HT-29 (cell line): Measurements from ENCODE around the gene PPP1CA. TPM values are rescaled to one million over a fixed set of nuclear protein-coding genes. Genes with fewer than 3 reads are reported as not detected.
A peak's percentile ranks its signal among the peaks of the same experiment; 100 is the strongest.

ENCODE experiments used
- DNase-seq: peaks from one replicate; pipeline ENCODE4 v3.0.0-alpha.2; 2015; ENCODE audit warnings: low spot score
- total RNA-seq: library from RNA; depleted of rRNA; stranded (reverse); fragments of >200 nt; shearing (Covaris generic); gene quantifications from 2 replicates; pipeline ENCODE4 v1.2.3, GENCODE V29; 2014

Gene PPP1CA
- total RNA-seq, 1 experiment from 2014 or later: 610 TPM

GRCh38 chr11:67370351-67371076 is 31.1 kb downstream of the PPP1CA start:
- no peak for DNase-seq

GRCh38 chr11:67369801-67370284 is 31.8 kb downstream of the PPP1CA start:
- DNase-seq: no peak

GRCh38 chr11:67369275-67369674 is 32.4 kb downstream of the PPP1CA start:
- DNase-seq: no peak

- no peak for DNase-seq
Observed at GRCh38 chr11:67368621-67369020, 33.0 kb downstream of the PPP1CA start.

- DNase-seq: no peak
Observed at GRCh38 chr11:67367761-67368227, 33.9 kb downstream of the PPP1CA start.

- no peak for DNase-seq
Observed at GRCh38 chr11:67366961-67367760, 34.5 kb downstream of the PPP1CA start.

GRCh38 chr11:67366546-67366945 is 35.1 kb downstream of the PPP1CA start:
- no peak for DNase-seq

GRCh38 chr11:67365736-67366444 is 35.8 kb downstream of the PPP1CA start:
- DNase-seq: no peak

- DNase-seq: no peak
Observed at GRCh38 chr11:67364783-67365722, 36.6 kb downstream of the PPP1CA start.

GRCh38 chr11:67364169-67364568 is 37.5 kb downstream of the PPP1CA start:
- DNase-seq: no peak

- DNase-seq: peak; percentile 73
Observed at GRCh38 chr11:67357831-67358670, 43.6 kb downstream of the PPP1CA start.

GRCh38 chr11:67356864-67357561 is 44.6 kb downstream of the PPP1CA start:
- peak; percentile 97 for DNase-seq

GRCh38 chr11:67356387-67356863 is 45.2 kb downstream of the PPP1CA start:
- no peak for DNase-seq

GRCh38 chr11:67355794-67356386 is 45.8 kb downstream of the PPP1CA start:
- DNase-seq: peak; percentile 33

- DNase-seq: no peak
Observed at GRCh38 chr11:67355023-67355793, 46.5 kb downstream of the PPP1CA start.

- peak; percentile 98 for DNase-seq
Observed at GRCh38 chr11:67354075-67355022, 47.3 kb downstream of the PPP1CA start.
